Subcutaneous abdominal adipose tissue (tissue), 5 donors: ENCODE measurements around the gene CAPN12.
"Not testable (repeated sequence)": the region's sequence is repeated elsewhere in the genome, so short reads cannot be mapped to it uniquely, and the experiment has no call there.

Source experiments
- H3K27ac ChIP-seq: one replicate; pipeline ENCODE4 v1.7.0; 2013; ENCODE audit warnings: low read depth, mild to moderate bottlenecking, inconsistent platforms, low read length, moderate library complexity
- H3K27me3 ChIP-seq, 5 donors: one replicate each; pipeline ENCODE4 v1.7.0; 2013; ENCODE audit warnings: low read length in 5 of 5, inconsistent platforms in 1 of 5; ENCODE audit not compliant: control insufficient read depth in 5 of 5, insufficient read depth in 4 of 5
- H3K36me3 ChIP-seq, 5 donors: one replicate each; pipeline ENCODE4 v1.7.0; 2013; ENCODE audit warnings: low read length in 5 of 5; ENCODE audit not compliant: control insufficient read depth in 5 of 5, insufficient read depth in 5 of 5
- H3K4me1 ChIP-seq, 5 donors: one replicate each; pipeline ENCODE4 v1.7.0; 2013; ENCODE audit warnings: low read length in 5 of 5, mild to moderate bottlenecking in 3 of 5, moderate library complexity in 1 of 5; ENCODE audit not compliant: control insufficient read depth in 5 of 5, insufficient read depth in 5 of 5
- H3K4me3 ChIP-seq, 5 donors: one replicate each; pipeline ENCODE4 v1.7.0; 2013; ENCODE audit warnings: low read length in 5 of 5, low read depth in 1 of 5
- H3K9ac ChIP-seq, 5 donors: one replicate each; pipeline ENCODE4 v1.7.0; 2013; ENCODE audit warnings: low read length in 5 of 5, mild to moderate bottlenecking in 4 of 5, moderate library complexity in 3 of 5
- H3K9me3 ChIP-seq, 5 donors: one replicate each; pipeline ENCODE4 v1.7.0; 2013; ENCODE audit warnings: low read length in 5 of 5; ENCODE audit not compliant: control insufficient read depth in 5 of 5
- donor health status: healthy.
- donor health status: healthy.
- donor health status: healthy.
- donor health status: healthy.
- donor health status: healthy.

CAPN12 gene

DNA sequence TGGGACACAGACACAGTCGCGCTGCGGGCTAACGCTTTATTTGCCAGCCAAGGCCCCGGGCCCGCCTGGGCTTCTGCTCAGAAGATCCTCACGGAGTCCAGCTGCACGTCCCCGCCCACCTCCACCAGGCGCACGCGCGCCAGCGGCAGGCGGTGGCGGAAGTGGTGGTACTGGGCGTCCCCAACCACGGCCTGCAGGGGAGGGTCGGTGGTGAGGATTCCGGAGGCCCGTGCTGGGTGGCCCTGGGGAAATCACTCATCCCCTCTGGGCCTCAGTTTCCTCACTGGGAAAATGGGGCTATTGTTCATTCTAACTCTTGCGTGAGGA lies 26.6 kb upstream of the CAPN12 start:
- H3K9me3 ChIP-seq, H3K9ac ChIP-seq, H3K27me3 ChIP-seq, H3K4me3 ChIP-seq, H3K36me3 ChIP-seq, H3K27ac ChIP-seq: not testable (repeated sequence)
- H3K4me1 ChIP-seq = peaks cover 0 to 12% (median 8%) of the 10 kb centered on the region in 5 donors

DNA sequence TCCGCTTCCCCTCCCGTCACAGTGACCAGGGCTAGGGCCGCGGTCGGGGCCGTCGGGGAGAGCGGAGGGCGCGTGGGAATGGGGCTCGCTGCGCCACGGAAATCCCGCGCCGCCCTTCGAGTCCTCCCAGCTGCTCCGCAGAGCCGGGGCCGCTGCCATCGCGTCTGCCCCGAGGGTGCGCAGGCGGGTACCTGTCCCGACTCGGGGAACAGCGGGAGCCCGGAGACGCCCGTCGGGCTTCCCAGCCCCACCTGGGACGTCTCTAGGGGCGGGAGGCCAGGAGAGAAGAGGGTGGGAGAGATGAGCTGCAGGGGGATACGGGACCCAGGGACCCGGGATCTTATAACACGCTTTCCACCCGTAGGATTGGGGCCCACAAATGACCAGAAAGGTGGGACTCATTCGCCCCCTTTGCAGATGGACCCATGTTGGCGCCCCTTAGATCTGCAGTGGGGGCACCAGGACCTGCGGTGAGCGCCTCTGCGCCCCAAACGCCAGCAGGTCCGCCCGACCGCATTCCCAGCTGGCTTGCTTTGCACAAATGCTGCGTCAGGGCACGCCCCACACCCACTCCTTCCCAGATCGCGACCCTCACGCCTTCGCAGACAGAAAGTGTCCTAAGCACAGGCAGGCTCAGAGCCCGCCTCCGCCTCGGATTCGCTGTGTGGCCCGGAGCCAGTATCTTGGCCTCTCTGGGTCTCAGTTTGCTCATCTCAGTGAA lies 26.1 kb upstream of the CAPN12 start:
- not testable (repeated sequence) for H3K9me3 ChIP-seq, H3K27me3 ChIP-seq, H3K27ac ChIP-seq, H3K36me3 ChIP-seq
- H3K4me3 ChIP-seq = peak overlapping the region in 2 of 5 donors; percentile 40 to 46
- H3K4me1 ChIP-seq = peaks cover 0 to 12% (median 8%) of the 10 kb centered on the region in 5 donors
- peak overlapping the region in 1 of 5 donors; percentile 11 for H3K9ac ChIP-seq

DNA sequence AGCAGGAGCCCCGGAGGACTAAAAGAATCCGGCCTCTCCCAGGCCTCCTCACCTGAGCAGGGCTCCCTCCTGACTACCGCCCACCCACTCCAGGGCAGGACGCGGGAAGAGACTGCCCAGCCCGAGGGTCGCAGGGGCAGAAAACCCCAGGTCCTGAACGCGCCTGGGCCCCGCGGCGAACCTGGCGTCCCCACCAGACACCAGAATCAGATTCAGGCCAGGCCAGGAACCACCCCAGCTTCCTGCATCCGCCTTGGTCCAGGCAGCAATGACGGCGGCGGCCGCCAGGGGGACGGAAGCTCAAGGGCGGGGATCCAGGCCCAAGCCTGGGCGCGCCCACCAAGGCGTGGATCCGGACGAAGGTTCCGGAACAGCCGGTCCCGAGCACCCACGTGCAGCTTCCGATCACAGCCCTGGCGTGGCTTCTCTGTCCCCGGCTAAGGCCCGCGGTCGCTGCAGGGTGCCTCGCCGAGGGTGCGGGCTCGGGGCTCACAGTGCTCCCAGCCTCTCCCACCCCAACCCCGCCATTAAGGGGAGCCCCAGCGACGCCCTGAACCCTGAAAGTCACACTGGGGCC lies 25.4 kb upstream of the CAPN12 start:
- peak overlapping the region in 2 of 5 donors; percentile 11 to 53 for H3K9ac ChIP-seq
- H3K36me3 ChIP-seq = no peaks in the 10 kb centered on the region
- H3K4me1 ChIP-seq = peaks cover 0 to 12% (median 8%) of the 10 kb centered on the region in 5 donors
- no peaks in the 10 kb centered on the region for H3K9me3 ChIP-seq
- no peaks in the 10 kb centered on the region for H3K27me3 ChIP-seq
- H3K4me3 ChIP-seq = peak overlapping the region in 3 of 5 donors; percentile 32 to 46 (median 40)
- H3K27ac ChIP-seq = no peak overlapping the region

DNA sequence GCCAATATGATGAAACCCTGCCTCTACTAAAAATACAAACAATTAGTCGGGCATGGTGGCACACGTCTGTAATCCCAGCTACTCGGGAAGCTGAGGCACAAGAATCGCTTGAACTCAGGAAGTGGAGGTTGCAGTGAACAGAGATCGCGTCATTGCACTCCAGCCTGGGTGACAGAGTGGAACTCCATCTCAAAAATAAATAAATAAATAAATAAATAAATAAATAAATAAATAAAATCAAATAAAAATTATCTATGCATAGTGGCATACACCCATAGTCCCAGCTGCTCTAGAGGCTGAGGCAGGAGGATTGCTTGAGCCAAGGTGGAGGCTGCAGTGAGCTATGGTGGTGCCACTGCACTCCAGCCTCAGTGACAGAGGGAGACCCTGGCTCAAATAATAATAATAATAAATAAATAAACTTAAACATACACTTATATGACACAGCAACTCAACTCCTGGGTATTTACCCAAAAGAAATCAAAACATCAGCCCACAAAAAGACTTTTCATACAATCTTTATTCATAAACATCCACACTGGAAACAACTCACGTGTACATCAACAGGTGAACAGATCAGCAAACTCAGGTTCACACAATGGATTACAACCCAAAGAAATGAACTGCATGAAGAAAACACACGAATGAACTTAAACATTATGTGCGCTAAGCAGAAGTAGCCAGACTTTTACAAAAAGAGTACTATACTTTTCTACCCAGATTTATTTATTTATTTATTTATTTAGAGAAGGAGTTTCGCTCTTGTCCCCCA lies 22.2 kb upstream of the CAPN12 start:
- no peak overlapping the region for H3K9ac ChIP-seq
- H3K9me3 ChIP-seq = no peaks in the 10 kb centered on the region
- peaks cover 0 to 12% (median 8%) of the 10 kb centered on the region in 5 donors for H3K4me1 ChIP-seq
- H3K27ac ChIP-seq = no peak overlapping the region
- no peaks in the 10 kb centered on the region for H3K36me3 ChIP-seq
- H3K4me3 ChIP-seq = no peak overlapping the region
- H3K27me3 ChIP-seq = no peaks in the 10 kb centered on the region

DNA sequence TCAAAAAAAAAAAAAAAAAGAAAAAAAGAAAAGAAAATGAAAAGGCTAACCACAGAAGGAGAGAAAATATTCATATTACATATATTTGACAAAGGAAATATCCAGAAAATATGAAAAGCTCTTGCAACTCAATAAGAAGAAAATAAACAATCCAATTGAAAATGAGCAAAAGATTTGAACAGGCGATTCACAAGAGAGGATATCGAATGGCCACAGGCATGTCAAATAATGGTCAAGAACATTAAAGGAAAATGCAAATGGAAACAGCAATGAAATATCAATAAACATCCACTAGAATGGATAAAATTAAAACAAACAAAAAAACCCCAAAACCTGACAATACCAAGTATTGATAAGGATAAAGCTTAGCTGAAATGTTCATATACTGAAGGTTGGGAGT lies 20.9 kb upstream of the CAPN12 start:
- H3K9ac ChIP-seq = no peak overlapping the region
- no peaks in the 10 kb centered on the region for H3K9me3 ChIP-seq
- H3K4me3 ChIP-seq = no peak overlapping the region

DNA sequence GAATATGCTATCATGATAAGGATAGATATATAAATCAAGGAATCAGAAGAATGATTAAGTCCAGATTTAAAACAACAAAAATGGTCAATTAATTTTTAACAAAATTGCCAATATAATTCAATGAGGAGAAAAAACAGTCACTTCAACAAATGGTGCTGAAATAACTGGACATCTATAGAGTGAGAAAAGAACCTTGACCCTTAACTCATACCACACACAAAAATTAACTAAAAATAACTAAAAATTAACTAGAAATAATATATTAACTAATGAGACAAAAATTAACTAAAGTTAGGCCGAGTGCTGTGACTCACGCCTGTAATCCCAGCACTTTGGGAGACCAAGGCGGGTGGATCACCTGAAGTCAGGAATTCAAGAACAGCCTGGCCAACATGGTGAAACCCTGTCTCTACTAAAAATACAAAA lies 19.5 kb upstream of the CAPN12 start:
- Histone ChIP-seq H3K4me3 (no peak overlapping the region), H3K4me1 (no peaks in the 10 kb centered on the region), H3K27ac (no peak overlapping the region), H3K36me3 (no peaks in the 10 kb centered on the region), H3K9ac (no peak overlapping the region), H3K9me3 (no peaks in the 10 kb centered on the region), H3K27me3 (no peaks in the 10 kb centered on the region)

More for the DNA sequence above, 20.9 kb upstream of the CAPN12 start:
- Histone ChIP-seq H3K4me1 (peaks cover 0 to 11% (median 8%) of the 10 kb centered on the region in 5 donors), H3K27me3 (no peaks in the 10 kb centered on the region), H3K27ac (no peak overlapping the region), H3K36me3 (no peaks in the 10 kb centered on the region)

DNA sequence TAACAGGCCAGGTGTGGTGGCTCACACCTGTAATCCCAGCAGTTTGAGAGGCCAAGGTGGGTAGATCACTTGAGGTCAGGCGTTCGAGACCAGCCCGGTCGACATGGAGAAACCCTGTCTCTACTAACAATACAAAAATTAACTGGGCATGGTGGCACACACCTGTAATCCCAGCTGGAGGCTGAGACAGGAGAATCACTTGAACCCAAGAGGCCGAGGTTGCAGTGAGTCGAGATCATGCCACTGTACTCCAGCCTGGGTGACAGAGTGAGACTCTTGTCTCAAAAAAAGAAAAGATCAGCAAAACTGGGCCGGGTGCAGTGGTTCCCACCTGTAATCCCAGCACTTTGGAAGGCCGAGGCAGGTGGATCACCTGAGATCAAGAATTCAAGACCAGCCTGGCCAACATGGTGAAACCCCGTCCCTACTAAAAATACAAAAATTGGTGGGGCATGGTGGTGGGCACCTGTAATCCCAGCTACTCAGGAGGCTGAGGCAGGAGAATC lies 17.7 kb upstream of the CAPN12 start:
- not testable (repeated sequence) for H3K27me3 ChIP-seq, H3K9ac ChIP-seq, H3K27ac ChIP-seq, H3K4me1 ChIP-seq, H3K4me3 ChIP-seq, H3K36me3 ChIP-seq, H3K9me3 ChIP-seq

DNA sequence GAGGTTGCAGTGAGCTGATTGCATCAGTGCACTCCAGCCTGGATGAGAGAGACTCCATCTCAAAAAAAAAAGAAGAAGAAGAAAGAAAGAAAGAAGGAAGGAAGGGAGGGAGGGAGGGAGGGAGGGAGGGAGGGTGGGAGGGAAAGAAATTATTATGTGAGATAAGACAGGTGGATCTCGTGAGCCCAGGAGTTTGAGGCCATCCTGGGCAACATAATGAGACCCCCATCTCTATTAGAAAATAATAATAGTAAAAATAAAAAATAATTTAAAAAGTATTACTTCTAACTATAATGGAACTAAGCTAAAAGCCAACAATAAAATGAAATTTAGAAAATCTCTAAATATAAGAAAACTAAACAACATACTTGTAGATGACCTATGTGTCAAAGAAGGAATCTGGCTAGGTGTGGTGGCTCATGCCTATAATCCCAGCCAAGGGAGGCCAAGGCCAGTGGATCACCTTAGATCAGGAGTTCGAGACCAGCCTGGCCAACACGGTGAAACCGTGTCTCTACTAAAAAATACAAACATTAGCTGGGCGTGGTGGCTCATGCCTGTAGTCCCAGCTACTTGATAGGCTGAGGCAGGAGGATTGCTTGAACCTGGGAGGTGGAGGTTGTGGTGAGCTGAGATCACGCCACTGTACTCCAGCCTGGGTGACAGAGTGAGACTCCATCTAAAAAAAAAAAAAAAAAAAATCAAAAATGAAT lies 16.7 kb upstream of the CAPN12 start:
- not testable (repeated sequence) for H3K36me3 ChIP-seq, H3K27ac ChIP-seq, H3K4me3 ChIP-seq, H3K27me3 ChIP-seq, H3K9me3 ChIP-seq, H3K4me1 ChIP-seq, H3K9ac ChIP-seq

DNA sequence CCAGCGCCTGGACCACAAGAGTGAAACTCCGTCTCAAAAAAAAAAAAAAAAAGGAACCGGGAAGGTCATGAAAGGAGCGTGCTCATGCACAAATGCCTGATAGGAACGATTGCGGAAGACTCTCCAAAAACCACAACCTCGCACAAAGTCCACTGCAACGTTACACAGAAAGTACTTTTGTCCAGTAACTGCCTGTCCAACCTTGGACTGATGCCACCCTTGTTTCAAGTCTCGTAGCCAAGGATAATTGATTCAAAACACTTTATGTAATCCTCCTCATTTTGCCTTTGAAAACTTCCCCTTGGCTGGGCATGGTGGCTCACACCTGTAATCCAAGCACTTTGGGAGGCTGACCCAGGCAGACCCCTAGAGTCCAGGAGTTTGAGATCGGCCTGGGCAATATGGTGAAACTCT lies 15.3 kb upstream of the CAPN12 start:
- no peaks in the 10 kb centered on the region for H3K36me3 ChIP-seq

DNA sequence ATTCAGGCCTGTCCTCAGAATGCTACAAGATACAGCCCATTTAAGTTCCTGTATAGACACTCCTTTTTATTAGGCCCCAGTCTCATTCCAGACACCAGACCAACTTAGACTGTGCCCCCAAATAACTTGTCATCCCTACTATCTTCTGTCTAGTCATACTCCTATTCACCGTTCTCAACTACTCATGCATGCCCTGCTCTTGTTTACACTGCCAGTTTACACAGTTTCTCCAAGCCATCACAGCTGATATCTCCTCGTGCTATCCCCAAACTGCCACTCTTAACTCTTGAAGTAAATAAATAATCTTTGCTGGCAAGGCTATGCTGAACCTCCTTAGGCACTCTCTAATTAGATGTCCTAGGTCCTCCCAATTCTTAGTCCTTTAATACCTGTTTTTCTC lies 9.9 kb upstream of the CAPN12 start:
- not testable (repeated sequence) for H3K27me3 ChIP-seq, H3K27ac ChIP-seq, H3K4me3 ChIP-seq, H3K36me3 ChIP-seq, H3K9me3 ChIP-seq, H3K9ac ChIP-seq, H3K4me1 ChIP-seq

More for the DNA sequence above, 15.3 kb upstream of the CAPN12 start:
- H3K27me3 ChIP-seq = no peaks in the 10 kb centered on the region
- no peak overlapping the region for H3K4me3 ChIP-seq
- H3K4me1 ChIP-seq = no peaks in the 10 kb centered on the region
- no peak overlapping the region for H3K27ac ChIP-seq
- no peak overlapping the region for H3K9ac ChIP-seq
- no peaks in the 10 kb centered on the region for H3K9me3 ChIP-seq
